Measurements from ENCODE around the gene FXR2.

The FXR2 gene

DNA sequence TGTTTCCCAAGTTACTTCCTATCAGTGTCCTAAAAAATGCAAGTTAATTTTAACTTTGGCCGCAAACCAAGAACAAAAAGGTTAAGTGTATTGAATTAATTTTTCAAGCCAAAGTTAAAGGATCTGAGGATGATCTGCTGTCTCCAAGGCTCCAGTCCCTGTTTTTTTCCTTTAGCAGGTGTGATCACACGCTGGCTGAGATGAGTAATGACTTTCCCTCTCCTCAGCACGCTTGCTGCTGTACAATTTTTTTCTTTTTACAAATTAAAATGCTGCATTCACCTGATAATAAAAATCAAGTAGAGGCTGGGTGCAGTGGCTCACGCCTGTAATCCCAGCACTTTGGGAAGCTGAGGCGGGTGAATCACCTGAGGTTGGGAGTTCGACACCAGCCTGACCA is 69.8 kb downstream of the FXR2 start:
- no peak for DNase-seq

Data from hematopoietic multipotent progenitor cell treated with erythropoietin and hydrocortisone succinate and interleukin-3 and kit ligand, for 6 days (in vitro differentiated cells).